ENCODE data around the gene CNFN.

The CNFN gene

GRCh38 chr19:42355896-42356295, 34.2 kb downstream of the CNFN start:
- Histone ChIP-seq H3K9me2 (ENCODE audit: low read depth, low read length) (no peaks in the 10 kb centered on the region), H3K4me3 (ENCODE audit: low read depth, low read length, poor library complexity, severe bottlenecking) (no peak overlapping the region), H2AFZ (ENCODE audit: low read length) (no peak overlapping the region), H3F3A (ENCODE audit: insufficient read depth, low read length) (no peaks in the 10 kb centered on the region), H3K4me1 (ENCODE audit: insufficient read depth, low read length, severe bottlenecking) (peaks cover 6% of the 10 kb centered on the region), H3K79me2 (ENCODE audit: insufficient read depth, low read length) (no peaks in the 10 kb centered on the region), H3K27ac (ENCODE audit: low read depth, low read length, poor library complexity, severe bottlenecking) (no peak overlapping the region), H3K4me2 (ENCODE audit: low read length) (no peak overlapping the region), H4K20me1 (ENCODE audit: insufficient read depth, low read length) (no peaks in the 10 kb centered on the region), H3K9ac (ENCODE audit: low read length) (no peak overlapping the region), H3K9me3 (ENCODE audit: low read length) (no peaks in the 10 kb centered on the region), H3K36me3 (ENCODE audit: insufficient read depth, low read length) (no peaks in the 10 kb centered on the region), H3K27me3 (ENCODE audit: insufficient read depth, low read length) (no peaks in the 10 kb centered on the region)
- no peak for TF ChIP-seq EZH2 (IDR thresholded peaks at IDR 0.05; ENCODE audit: borderline replicate concordance, low read length)
- no peak for TF ChIP-seq CTCF (IDR thresholded peaks at IDR 0.05; ENCODE audit: low read length)

DNA sequence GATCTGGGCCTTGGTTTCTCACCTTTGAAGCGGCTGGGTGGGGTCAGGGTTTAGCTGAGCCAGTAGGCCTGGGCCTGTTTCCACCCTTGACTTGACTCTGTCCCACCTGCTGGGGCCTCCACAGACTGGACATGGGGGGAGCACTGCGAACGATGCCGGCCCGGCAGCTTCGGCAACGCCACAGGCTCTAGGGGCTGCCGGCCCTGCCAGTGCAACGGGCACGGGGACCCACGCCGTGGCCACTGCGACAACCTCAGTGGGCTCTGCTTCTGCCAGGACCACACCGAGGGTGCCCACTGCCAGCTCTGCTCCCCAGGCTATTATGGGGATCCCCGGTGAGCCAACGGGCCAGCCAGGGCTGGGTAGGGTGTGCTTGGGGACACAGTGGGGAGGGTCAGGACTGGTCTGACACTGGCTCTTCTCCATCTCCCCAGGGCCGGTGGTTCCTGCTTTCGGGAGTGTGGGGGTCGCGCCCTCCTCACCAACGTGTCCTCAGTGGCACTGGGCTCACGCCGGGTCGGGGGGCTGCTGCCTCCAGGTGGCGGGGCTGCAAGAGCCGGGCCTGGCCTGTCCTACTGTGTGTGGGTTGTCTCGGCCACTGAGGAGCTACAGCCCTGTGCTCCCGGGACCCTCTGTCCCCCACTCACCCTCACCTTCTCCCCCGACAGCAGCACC, 36.6 kb downstream of the CNFN start:
- H3K9me2 ChIP-seq (ENCODE audit: low read depth, low read length), result no peaks in the 10 kb centered on the region
- no peaks in the 10 kb centered on the region for H4K20me1 ChIP-seq (ENCODE audit: insufficient read depth, low read length)
- H2AFZ ChIP-seq (ENCODE audit: low read length), result no peak overlapping the region
- H3K4me3 ChIP-seq (ENCODE audit: low read depth, low read length, poor library complexity, severe bottlenecking), result no peak overlapping the region
- TF ChIP-seq EZH2 (IDR thresholded peaks at IDR 0.05; ENCODE audit: borderline replicate concordance, low read length), result no peak
- no peak for TF ChIP-seq CTCF (IDR thresholded peaks at IDR 0.05; ENCODE audit: low read length)
- no peaks in the 10 kb centered on the region for H3F3A ChIP-seq (ENCODE audit: insufficient read depth, low read length)
- H3K27ac ChIP-seq (ENCODE audit: low read depth, low read length, poor library complexity, severe bottlenecking), result no peak overlapping the region
- H3K27me3 ChIP-seq (ENCODE audit: insufficient read depth, low read length), result no peaks in the 10 kb centered on the region
- no peaks in the 10 kb centered on the region for H3K79me2 ChIP-seq (ENCODE audit: insufficient read depth, low read length)
- H3K36me3 ChIP-seq (ENCODE audit: insufficient read depth, low read length), result no peaks in the 10 kb centered on the region
- peaks cover 6% of the 10 kb centered on the region for H3K4me1 ChIP-seq (ENCODE audit: insufficient read depth, low read length, severe bottlenecking)
- no peaks in the 10 kb centered on the region for H3K9me3 ChIP-seq (ENCODE audit: low read length)
- H3K4me2 ChIP-seq (ENCODE audit: low read length), result no peak overlapping the region
- H3K9ac ChIP-seq (ENCODE audit: low read length), result no peak overlapping the region

DNA sequence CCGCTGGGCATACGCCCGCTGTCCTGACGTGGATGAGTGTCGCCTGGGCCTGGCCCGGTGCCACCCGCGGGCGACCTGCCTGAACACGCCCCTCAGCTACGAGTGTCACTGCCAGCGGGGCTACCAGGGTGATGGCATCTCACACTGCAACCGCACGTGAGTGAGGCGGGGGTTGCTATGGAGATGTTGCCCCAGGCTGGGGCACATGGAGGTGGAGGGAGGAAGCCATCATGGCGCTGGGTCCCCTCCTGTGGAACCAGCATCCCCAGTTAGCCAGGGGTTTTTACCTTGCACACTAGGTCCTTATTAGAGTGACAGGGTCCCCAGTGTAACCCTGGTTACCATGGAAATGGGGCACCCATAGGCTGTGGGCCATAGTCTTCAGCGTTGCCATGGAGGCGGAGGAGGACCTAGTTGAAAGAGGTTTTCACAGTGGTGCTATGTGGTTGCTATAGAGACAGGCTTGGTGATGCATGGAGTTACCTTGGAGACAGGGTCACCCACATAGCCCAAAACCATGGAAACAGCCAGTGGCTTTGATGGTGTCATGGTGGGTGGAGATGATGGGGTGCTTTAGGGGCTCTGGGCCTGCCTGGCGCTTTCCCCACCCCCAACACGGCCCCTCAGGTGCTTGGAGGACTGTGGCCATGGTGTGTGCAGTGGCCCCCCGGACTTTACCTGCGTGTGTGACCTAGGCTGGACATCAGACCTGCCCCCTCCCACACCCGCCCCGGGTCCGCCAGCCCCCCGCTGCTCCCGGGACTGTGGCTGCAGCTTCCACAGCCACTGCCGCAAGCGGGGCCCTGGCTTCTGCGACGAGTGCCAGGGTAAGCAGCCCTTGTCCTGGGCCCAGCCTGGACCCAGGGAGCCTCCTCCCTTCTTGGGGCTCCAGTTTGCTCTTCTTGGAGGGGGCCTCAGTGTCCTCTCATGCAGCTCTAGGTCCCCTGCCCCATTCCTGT, 37.5 kb downstream of the CNFN start:
- no peaks in the 10 kb centered on the region for H3F3A ChIP-seq (ENCODE audit: insufficient read depth, low read length)
- H4K20me1 ChIP-seq (ENCODE audit: insufficient read depth, low read length), result no peaks in the 10 kb centered on the region
- H3K4me2 ChIP-seq (ENCODE audit: low read length), result no peak overlapping the region
- H3K27ac ChIP-seq (ENCODE audit: low read depth, low read length, poor library complexity, severe bottlenecking), result no peak overlapping the region
- no peak overlapping the region for H2AFZ ChIP-seq (ENCODE audit: low read length)
- no peaks in the 10 kb centered on the region for H3K9me2 ChIP-seq (ENCODE audit: low read depth, low read length)
- no peak overlapping the region for H3K9ac ChIP-seq (ENCODE audit: low read length)
- H3K4me1 ChIP-seq (ENCODE audit: insufficient read depth, low read length, severe bottlenecking), result peaks cover 6% of the 10 kb centered on the region
- H3K9me3 ChIP-seq (ENCODE audit: low read length), result no peaks in the 10 kb centered on the region
- no peaks in the 10 kb centered on the region for H3K36me3 ChIP-seq (ENCODE audit: insufficient read depth, low read length)
- TF ChIP-seq CTCF (IDR thresholded peaks at IDR 0.05; ENCODE audit: low read length), result no peak
- no peak for TF ChIP-seq EZH2 (IDR thresholded peaks at IDR 0.05; ENCODE audit: borderline replicate concordance, low read length)
- no peaks in the 10 kb centered on the region for H3K27me3 ChIP-seq (ENCODE audit: insufficient read depth, low read length)
- no peak overlapping the region for H3K4me3 ChIP-seq (ENCODE audit: low read depth, low read length, poor library complexity, severe bottlenecking)
- no peaks in the 10 kb centered on the region for H3K79me2 ChIP-seq (ENCODE audit: insufficient read depth, low read length)

Measured in OCI-LY1 (cell line).